DMS153 treated with DMSO at 0.1 percent for 48 hours (cell line): ENCODE results near the gene DRC1.

Source experiments
- DNase-seq: peaks from one replicate; lab custom pipeline; 2025; ENCODE audit not compliant: unreplicated experiment; lab: John Stamatoyannopoulos, UW

Gene DRC1

GRCh38 chr2:26489213-26489850 lies 87.6 kb downstream of the DRC1 start:
- DNase-seq, result no peak

GRCh38 chr2:26491563-26492167 lies 89.9 kb downstream of the DRC1 start:
- no peak for DNase-seq

- no peak for DNase-seq
Measured at GRCh38 chr2:26492749-26493515, 91.2 kb downstream of the DRC1 start.

GRCh38 chr2:26493566-26493965 lies 91.8 kb downstream of the DRC1 start:
- DNase-seq, result no peak

GRCh38 chr2:26494199-26494598 lies 92.5 kb downstream of the DRC1 start:
- no peak for DNase-seq

- DNase-seq, result no peak
Measured at GRCh38 chr2:26494891-26495290, 93.2 kb downstream of the DRC1 start.

- no peak for DNase-seq
Measured at GRCh38 chr2:26495705-26496297, 94.1 kb downstream of the DRC1 start.

GRCh38 chr2:26500406-26500805 lies 98.7 kb downstream of the DRC1 start:
- no peak for DNase-seq

- DNase-seq, result peak; percentile 89
Measured at GRCh38 chr2:26503231-26503880, 101.6 kb downstream of the DRC1 start.

GRCh38 chr2:26504002-26504401 lies 102.3 kb downstream of the DRC1 start:
- no peak for DNase-seq

GRCh38 chr2:26506279-26506678 lies 104.6 kb downstream of the DRC1 start:
- DNase-seq, result no peak
